ENCODE data around the gene HPX. TPM values are rescaled to one million over a fixed set of nuclear protein-coding genes. Genes with fewer than 3 reads are reported as not detected.

HPX gene, protein sequence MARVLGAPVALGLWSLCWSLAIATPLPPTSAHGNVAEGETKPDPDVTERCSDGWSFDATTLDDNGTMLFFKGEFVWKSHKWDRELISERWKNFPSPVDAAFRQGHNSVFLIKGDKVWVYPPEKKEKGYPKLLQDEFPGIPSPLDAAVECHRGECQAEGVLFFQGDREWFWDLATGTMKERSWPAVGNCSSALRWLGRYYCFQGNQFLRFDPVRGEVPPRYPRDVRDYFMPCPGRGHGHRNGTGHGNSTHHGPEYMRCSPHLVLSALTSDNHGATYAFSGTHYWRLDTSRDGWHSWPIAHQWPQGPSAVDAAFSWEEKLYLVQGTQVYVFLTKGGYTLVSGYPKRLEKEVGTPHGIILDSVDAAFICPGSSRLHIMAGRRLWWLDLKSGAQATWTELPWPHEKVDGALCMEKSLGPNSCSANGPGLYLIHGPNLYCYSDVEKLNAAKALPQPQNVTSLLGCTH
- 1.1 TPM for total RNA-seq
- long read RNA-seq = 0 reads

DNA sequence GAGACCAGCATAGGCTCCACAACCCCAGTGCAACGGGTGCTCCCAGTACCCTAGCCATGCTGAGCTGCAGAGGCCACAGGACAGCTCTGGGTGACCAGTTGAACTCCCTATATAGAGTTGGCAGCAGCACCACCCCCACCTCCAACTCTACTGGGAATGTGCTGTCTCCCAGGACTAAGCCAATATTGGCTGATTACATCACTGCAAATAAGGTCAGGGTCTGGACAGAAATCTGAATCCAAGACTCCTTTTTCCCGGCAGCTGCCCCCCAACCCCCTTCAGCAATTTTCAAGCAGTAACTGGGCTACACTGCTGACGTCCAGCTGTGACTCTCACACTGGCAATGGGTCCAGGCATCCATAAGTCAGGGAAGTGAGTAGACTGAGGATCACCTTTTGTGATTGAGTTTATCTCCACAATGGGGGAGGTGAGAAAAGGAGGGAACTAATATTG lies at the start of gene HPX:
HPX (minus strand) TSS at position 82 of the 453 bp plus-strand sequence; CDS start at position 58, 24 bp downstream.
- DNase-seq (ENCODE audit: low spot score) = peak; percentile 11

DNA sequence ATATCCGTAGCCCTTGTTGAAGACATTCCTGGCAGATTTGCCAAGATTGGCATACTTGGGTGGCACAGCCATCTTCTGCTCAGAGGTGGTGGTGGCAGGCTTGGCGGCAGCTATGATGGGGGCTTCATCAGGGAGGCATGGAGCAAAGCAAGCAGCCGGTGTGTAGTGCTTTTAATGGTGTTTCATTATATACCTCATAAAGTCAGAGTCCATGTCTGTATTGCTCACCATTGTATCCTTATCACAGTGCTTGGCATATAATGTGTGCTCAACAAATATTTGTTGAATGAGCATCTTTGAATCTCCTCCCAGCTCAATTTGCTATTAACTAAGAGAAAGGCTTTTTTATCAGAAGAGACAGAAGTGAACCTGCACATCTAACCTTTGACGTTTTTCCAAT lies 48.5 kb upstream of the HPX start:
- DNase-seq (ENCODE audit: low spot score) = no peak

DNA sequence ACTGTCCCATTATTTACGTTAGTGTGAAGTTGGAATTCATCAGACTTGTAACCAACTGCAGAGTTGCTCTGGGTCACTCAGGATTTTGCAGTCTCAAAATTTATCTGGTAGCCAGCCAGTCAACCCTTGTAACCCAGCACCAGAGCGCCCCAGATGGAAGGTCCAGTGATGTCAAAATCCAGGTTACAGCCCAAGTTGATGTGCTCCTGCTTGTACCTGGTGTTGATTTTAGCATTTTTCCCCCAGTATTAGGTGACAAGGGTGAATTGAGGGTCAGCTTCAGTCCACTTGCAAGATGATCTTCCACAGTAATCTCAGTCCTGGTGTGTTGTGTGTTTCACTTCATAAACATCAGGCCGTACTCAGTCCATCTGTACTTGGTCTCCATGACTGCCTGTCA lies 48.0 kb upstream of the HPX start:
- no peak for DNase-seq (ENCODE audit: low spot score)

DNA sequence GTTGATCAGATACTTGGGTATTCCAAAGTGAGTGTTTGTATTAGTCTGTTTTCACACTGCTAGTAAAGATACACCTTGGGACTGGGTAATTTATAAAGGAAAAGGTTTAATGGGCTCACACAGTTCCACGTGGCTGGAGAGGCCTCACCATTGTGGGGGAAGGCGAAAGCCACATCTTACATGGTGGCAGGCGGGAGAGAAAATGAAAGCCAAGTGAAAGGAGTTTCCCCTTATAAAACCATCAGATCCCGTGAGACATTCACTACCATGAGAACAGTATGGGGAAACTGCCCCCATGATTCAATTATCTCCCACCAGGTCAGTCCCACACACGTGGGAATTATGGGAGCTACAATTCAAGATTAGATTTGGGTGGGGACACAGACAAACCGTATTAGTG lies 47.6 kb upstream of the HPX start:
- no peak for DNase-seq (ENCODE audit: low spot score)

DNA sequence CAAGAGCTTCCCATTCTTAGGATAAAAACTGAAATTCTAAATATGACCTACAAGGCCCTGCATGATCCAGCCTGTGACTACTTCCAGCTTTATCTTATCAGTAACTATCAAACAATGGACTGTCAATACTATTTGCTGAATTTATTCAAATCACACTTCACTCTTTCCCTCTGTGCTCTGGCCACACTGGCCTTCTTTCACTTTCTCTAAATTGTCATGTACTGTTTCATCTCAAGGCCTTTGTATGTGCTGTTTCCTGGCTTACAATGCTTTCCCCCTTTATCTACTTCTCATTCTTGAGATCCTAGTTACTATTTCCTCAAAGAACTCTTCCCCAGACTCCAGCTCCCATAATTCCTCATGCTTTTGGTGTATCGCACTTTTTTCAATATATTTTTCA lies 46.2 kb upstream of the HPX start:
- DNase-seq (ENCODE audit: low spot score) = no peak

DNA sequence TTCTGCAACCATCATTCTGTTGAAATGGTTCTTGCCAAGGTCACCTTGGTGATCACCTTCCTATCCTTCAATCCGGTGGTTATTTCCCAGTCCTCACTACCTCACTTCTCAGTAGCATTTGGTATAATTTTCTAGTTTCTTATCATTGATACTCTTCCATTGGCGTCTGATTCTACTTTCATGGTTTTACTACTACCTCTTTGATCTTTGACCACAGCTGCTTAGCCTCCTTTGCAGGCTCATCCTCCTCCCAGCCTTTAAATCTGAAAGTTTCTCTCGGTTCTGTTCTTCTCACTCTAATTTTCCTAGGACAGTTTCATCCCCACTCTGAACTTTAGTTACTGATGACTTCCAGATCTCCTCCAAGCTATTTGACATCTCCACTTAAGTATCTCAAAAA lies 45.5 kb upstream of the HPX start:
- no peak for DNase-seq (ENCODE audit: low spot score)

DNA sequence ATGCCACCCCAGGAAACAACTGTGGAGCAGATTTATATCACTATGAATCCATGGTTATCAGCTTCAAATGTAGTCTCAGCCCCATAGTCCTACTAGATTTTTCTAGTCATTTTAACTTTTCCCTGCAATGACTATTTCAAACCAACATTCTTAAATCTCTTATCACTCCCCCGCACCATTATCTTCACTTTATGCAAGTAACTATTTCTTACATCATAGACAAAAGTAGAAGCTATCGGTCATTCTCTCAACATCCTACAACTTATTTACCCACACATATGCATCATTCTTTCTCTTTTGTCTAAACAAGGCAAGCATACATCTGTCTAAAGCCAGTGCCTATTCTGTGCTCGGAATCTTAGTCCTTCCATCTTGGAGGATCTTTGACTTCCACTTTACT lies 44.9 kb upstream of the HPX start:
- no peak for DNase-seq (ENCODE audit: low spot score)

DNA sequence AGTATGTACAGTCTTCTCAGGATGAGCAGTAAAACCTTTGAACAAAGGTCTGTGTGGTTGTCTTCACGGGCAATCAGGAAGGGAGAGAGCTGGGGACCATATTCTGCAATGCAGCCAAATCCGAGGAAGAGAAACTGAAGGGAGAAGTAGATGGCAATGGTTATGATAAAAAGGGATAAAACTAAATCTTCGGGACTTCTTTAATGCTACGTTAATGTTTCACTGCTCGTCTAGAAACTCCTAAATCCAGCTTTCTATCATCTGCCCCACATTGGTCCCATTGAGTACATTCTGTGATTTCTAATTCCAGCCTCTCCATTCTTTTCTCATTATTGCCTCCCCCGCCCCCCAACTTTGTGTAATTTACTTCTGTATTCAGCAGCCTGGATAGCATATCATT lies 42.2 kb upstream of the HPX start:
- DNase-seq (ENCODE audit: low spot score) = no peak

DNA sequence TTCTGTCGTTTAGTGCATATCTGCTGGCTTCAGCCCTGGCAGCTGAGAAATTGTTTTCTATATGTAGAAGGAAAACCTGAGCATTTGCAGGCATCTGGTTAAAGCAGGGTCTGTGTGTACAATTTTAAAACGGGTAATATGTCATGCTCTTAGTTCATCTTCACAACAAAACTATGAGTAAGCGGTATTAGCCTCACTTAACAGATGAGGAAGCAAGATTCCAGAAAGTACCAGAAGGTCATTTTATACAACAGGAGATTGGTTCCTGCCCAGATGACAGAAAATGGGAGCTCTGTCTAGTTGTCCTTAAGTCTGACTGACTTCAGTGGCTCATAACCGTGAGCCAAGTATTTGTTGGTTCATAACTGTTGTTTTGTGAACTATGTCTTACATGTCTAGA lies 41.7 kb upstream of the HPX start:
- DNase-seq (ENCODE audit: low spot score) = no peak

DNA sequence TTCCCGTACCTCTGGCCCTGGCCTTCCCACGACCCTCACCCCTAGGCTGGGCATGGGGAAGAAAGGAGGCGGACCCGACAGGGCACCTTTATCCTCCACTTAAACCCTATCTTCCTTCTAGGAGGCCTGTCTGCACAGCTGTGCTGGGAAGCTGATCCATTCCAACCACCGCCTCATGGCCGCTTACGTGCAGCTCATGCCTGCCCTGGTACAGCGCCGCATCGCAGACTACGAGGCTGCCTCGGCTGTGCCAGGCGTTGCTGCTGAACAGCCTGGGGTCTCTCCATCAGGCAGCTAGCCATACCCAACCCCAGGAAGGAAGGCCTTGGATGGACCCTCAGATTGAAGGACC lies 41.1 kb upstream of the HPX start:
- DNase-seq (ENCODE audit: low spot score) = no peak

DNA sequence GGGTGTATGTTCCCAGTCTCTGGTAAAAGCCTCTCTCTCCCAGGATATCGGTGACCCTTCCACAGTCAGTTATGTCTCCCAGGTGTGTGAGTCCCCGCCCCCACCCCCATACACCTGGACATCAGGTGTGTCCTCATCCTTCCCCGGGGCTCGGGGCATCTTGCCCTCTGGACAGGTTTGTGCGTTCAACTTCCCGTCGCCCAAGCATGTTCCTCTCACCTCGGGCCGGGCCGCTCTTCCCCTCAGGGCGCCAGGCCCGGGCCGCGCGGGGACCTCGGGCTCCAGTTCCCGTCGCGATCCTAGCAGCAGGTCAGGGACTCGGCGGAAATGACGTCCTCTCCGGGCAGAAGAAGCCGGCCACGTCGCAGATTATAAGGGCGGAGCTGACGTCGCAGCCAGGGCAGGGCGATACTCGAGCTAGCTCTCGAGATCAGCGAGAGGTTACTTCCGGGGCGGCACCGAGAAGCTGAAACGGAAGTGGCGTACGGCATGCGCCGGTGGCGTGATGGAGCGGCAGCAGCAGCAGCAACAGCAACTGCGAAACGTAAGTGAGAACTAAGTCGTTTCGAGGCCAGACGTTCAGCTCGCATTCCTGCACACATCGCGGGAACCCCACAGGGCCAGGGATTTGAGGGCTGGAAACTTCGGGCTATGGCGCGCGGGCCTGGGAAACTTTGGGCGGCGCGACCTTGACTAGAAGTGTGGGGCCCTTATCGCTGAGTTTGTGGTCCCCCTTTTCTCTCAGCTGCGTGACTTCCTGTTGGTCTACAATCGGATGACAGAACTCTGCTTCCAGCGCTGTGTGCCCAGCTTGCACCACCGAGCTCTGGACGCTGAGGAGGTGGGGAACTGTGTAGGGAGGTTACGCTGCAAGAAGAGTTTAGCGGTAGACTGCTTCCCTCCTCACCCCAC lies 40.5 kb upstream of the HPX start, which contains the start of the genes ARFIP2 and TIMM10B:
ARFIP2 (minus strand) TSS at position 320 of the 912 bp plus-strand sequence. CDS start 910 bp downstream, outside the sequence.
TIMM10B (plus strand) TSS at position 490 of the 912 bp plus-strand sequence; CDS start at position 506, 16 bp downstream.
- DNase-seq (ENCODE audit: low spot score) = peak; percentile 99

DNA sequence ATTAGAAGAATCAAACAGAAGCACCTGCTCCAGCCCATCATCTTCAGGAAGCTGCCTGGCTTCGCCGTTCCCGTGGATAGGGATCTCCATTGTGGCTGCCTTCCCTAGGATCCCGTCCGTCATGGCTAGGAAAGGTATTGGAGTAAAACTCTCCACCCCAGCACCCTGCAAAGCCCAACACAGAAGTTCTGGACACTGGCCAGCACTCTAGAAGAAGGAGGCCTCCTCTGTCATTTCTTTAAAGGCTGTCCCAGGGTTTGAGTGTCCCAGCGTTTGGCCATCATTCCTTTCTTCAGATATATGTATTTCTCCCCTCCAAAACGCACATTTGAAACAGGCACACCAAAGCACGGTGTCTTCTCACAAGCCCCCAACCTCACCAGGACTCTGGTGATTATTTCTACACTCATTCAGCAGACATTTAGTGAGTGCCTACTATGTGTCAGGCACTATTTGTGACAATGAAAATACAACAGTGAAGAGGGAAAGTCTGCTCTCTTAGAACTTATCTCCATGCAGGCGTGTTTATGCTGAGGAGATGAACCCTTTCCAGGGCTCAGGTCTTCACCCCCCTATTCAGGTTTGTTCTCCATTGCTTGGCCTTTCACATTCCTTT lies 39.6 kb upstream of the HPX start:
- DNase-seq (ENCODE audit: low spot score) = no peak

DNA sequence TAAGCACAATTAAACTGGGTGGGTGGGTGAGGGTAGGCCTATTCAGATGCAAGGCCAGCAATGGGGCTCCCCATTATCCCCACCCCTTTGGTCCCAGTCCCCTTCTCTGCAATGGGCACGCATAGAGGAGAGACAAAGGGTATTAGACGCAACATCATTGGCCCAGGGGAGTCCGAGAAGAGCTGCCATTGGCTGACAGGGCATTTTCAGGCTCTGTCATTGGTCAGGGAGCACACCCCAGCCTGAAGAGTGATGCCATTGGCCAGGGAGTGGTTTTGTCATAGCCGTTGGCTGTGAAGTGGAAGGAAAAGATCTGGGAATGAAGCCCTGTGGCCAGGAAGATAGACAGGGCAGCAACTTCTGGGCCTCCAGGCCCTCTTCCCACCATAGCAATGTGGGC lies 35.8 kb upstream of the HPX start:
- no peak for DNase-seq (ENCODE audit: low spot score)

DNA sequence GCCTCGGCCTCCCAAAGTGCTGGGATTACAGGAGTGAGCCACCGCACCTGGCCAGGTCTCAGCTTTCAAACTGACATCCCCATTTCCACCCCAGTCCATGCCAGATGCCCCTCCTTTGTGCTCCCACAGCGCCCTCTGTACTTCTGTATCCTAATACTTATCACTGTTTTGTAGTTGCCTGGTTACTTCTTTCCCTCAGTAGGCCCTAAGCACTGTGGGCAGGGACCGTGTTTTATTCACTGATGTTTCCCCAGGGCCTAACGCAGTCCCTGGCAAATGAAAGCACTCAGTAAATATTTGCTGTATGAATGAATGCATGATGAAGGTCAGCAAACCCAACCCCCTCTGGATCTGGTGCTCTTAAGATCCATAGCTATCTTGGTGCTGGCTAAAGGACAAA lies 35.1 kb upstream of the HPX start:
- no peak for DNase-seq (ENCODE audit: low spot score)

DNA sequence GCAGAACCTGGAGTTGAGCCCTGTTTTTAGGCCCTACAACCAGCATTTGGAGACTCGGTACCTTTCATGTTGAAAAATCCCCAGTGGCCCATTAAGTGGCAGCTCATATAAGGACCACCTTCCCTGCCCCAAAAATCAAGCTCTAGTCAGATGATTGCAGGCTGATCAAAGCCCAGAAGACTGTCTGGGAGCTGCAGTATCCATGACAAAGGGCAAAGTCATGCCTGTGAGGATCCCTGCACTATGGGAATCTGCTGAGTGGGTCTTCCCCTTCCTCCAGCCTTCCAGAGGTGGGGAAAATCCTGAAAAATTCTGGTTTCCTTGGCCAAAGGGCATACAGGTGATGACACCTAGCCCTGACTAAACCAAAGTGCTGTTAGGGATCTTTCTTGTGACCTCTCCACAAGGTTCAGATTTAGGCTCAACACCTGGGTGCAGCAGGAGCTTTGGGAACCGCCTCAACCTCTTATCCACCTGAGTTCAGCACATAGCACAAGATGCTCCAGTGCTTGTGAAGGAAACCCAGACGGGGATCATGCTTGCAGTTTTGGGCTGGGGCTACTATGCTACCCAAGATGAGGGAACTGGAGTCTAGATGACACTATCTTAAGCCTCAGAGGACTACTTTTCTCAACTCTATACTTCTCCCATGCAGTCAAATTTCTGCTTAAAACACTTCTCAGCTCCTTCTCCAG lies 34.2 kb upstream of the HPX start:
- no peak for DNase-seq (ENCODE audit: low spot score)

DNA sequence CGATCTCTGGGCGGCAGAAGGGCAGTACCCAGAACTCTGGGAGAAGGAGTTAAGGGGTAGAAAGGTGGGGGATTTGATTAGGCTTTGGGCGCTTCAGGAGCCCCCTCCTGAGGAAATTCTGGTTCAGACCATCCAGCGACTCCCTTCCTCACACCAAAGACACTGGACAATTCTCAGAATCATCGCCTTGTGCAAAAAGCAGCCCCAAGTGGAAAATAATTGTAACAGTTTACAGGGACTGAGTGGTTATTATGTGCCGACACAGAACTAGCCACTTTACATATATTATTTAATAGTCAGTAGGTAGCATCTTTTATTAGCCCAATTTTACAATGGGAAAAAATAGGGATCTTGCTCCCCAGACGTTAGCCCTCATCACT lies 33.6 kb upstream of the HPX start:
- DNase-seq (ENCODE audit: low spot score) = no peak

DNA sequence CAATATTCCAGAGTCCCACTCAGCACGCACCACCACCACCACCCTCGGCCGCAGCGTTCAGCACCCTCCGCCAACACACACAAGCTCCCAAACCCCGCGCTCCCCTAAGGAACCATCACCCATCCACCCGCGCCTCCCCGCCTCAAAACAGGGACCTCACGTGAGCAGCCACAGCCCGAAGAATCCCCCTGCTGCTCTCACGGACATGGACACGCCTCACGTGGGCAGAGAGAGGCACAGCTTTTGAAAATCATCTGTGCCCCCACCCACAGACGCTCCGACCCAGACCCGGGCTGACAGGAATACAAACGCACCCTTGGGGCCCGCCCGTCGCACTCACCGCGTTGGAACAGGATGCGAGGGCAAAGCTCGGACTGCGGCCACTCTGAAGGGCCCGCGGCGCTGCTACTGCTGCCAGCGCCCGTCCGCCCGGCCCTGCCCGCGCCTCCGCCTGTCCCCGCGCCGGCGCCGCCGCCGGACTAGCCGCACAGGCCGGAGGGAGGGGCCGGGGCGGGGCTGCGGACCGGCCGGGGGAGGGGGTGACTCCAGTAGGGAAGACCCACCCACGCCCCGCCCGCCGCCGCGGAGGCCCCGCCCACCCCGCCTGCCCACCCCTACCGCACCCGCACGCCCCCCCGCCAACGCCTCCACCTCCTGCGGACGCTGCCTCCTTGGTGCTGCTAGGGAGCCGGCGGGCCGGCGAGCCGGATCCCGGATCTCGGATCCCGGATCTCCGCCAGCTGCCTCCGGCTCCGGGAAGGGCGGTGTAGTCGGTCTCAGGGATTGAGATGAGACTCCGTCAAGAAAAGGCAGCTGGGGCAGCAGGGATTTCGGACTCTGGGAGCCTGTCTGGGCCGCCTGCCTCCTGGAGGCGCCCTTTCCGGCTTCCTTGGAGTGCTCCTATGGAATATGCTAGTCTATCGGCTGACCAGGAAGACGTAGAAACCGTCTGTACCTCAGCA lies 32.9 kb upstream of the HPX start, which contains the start of gene TRIM3:
TRIM3 (minus strand) TSS at position 491 of the 962 bp plus-strand sequence. CDS start 8,246 bp downstream, outside the sequence.
- DNase-seq (ENCODE audit: low spot score) = peak; percentile 95

DNA sequence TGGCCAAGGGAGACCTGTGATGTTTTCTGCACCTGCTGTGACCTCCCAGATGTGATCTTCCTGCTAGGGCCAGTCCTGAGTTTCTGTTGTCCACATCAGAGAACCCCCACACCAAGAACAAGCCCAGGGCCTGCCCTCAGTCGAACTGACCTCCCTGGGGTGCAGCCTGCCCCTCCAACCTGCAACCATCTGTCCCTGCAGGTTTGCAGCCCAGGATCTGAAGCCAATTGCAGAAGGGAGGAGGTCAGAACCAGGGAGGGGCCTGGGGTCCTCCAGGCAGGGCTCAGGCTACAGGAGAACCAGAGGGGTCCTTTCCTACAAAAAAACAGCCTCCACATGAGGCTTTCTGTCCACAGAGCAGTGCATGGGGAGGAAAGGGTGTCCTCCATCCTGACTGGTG lies 32.1 kb upstream of the HPX start:
- no peak for DNase-seq (ENCODE audit: low spot score)

DNA sequence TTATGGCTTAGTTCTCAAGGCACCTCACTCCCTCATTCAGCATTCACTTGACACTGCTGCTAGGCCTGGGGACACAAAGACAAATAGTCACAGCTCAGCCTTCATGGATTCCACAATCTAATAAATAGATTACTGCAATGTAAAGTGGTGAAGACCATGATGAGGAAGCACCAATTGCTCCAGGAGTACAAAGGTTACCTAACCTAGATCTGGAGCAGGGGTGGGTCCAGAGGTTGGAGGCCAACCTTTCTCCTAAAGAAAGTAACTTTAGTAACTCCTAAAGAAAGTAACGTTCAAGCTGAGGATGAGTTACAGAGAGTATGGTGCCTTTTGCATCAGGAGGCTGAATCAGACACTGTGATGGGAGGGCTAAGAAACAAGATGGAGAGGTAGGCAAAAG lies 28.8 kb upstream of the HPX start:
- no peak for DNase-seq (ENCODE audit: low spot score)

All from mesenteric fat pad (tissue), 1 donor.